ENCODE measurements around the gene FLOT1. TPM values are rescaled to one million over a fixed set of nuclear protein-coding genes. Genes with fewer than 3 reads are reported as not detected.

Gene FLOT1
- total and polyA plus RNA-seq, 2 of the 4 experiments (the other 2 are of a cell fraction) = 96.2 to 162 TPM

- no peak for TF ChIP-seq ELK1 (IDR thresholded peaks at IDR 0.05; ENCODE audit: borderline replicate concordance, low read depth, low read length)
- TF ChIP-seq FOS (IDR thresholded peaks at IDR 0.05; ENCODE audit: low read depth, low read length) = no peak
- no peak for TF ChIP-seq MAZ (IDR thresholded peaks at IDR 0.05; ENCODE audit: borderline replicate concordance, low read depth, low read length)
- TF ChIP-seq NFE2L2 (IDR thresholded peaks at IDR 0.05; ENCODE audit: low read depth, low read length) = no peak
- no peak for TF ChIP-seq RAD21 (IDR thresholded peaks at IDR 0.05; ENCODE audit: low read length)
Measured at GRCh38 chr6:30748851-30749540, 6.5 kb upstream of the FLOT1 start (continued).
